Daoy (cell line): ENCODE data around the gene RNF31. TPM values are rescaled to one million over a fixed set of nuclear protein-coding genes. Genes with fewer than 3 reads are reported as not detected.
"Not testable (repeated sequence)": the region's sequence is repeated elsewhere in the genome, so short reads cannot be mapped to it uniquely, and the experiment has no call there.

ENCODE experiments used
- DNase-seq: peaks from one replicate; pipeline ENCODE4 v3.0.0-alpha.2; 2015; ENCODE audit warnings: low read depth
- total RNA-seq: library from RNA; depleted of rRNA; stranded (reverse); fragments of >200 nt; shearing (Covaris generic); gene quantifications from 2 replicates; pipeline ENCODE4 v1.2.3, GENCODE V29; 2014; rRNA removed

The RNF31 gene
- 49.7 and 68.1 TPM in 2 replicates for total RNA-seq

DNA sequence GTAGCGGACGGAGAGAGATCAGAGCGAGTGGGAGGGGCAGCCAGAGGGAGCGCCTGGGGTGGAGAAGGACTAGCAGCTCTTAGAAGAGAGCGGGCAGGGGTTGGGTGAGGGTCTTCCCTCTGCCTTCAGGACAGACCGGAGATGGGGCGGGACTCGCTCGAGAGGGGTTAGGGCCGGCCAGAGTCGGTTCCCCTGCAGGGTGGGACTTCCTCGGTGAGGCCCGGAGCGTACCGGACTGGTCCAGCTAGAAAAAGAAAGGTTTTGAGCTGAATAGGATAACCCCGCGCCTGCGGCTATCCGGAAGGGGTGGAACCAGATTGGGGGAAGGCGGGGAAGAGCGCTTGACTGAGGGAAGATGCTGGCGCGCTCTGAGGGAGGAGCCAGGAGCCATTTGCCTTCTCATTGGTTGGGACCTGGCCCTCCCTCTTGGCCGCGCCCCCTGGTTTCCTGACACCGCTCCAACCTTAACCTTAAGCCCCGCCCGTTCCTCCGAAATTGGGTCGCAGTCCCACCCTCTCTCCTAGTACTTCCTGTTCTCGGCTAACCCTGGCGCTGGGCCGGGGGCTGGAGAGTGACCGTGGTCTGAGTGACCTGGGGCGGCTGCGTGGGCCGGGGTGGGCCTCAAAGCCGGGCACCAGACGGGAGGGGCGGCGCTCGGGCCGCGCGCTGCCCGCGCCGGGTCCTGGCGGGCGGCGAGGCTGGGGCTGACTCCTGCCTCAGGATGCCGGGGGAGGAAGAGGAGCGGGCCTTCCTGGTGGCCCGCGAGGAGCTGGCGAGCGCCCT lies at the start of gene RNF31:
RNF31 (plus strand) TSS at position 521 of the 783 bp plus-strand sequence; CDS start at position 722, 201 bp downstream.
- DNase-seq, result peak; percentile 100

GRCh38 chr14:24098229-24098926 lies 48.9 kb upstream of the RNF31 start:
- DNase-seq, result no peak

- DNase-seq, result no peak
Observed at GRCh38 chr14:24098927-24099813, 48.1 kb upstream of the RNF31 start.

DNA sequence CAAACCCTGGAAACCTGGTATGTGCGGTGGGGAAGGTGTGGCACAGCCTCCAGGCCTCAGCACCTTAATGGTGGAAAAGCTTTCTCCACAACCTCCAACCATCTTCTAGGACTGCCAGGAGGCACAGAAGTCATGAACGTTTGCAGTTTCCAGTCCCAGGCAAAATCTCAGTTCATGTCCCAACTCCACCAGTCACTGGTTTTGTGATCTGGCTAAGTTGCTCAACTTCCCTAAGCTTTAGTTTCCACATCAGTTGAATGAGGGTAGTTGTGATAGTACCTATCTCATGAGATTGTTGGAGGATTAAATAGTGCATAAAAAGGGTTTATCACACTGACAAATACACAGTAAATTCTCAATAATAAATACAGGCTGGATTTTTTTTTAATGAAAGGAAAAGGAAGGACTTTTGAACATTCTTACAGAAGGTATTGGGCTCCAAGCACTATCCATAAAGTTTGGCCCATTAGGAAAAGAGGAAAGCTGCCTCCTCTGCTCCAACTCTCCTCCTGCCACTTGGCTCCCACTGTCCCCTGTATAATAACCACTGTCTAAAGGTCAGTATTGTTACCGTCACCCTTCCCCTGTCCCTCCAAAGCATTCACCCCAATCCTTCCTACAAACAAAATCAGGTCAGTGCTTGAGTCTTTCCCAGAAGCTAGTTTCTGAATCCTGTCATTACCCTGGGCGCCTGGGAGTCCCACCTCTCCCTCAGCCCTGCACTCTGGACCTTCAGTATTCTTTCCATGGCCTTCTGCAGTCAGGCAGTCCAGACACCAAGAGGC lies 46.9 kb upstream of the RNF31 start:
- DNase-seq, result no peak

DNA sequence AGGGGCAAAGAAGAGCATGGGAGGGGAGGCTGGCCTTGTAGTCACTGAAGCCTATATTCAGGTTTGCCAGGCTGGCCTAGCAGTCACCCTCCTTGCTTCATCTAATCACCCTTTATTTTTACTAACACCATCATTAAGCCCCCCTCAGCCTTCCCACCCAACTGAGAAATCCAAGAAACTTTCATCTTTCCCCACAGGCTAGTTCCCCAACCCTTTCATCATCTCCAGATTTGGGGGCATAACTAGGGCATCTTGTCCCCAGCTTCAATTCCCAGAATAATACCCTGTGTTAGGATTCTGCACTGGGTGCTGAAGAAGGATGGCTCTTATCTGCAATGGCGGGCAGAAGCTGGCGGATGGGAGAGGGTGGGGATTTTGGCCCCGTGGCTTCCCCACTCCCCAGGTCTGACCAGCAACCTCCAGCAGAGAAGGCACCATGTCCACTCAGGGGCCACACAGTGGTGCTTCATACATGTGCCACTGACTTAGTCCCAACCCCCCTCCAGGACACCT lies 46.3 kb upstream of the RNF31 start:
- no peak for DNase-seq

GRCh38 chr14:24102357-24103048 lies 44.8 kb upstream of the RNF31 start:
- DNase-seq, result no peak

DNA sequence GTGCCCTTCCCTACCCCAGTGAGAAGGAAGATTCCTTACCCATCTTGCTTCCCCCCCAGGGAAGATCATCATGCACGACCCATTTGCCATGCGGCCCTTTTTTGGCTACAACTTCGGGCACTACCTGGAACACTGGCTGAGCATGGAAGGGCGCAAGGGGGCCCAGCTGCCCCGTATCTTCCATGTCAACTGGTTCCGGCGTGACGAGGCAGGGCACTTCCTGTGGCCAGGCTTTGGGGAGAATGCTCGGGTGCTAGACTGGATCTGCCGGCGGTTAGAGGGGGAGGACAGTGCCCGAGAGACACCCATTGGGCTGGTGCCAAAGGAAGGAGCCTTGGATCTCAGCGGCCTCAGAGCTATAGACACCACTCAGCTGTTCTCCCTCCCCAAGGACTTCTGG lies 43.8 kb upstream of the RNF31 start:
- no peak for DNase-seq

DNA sequence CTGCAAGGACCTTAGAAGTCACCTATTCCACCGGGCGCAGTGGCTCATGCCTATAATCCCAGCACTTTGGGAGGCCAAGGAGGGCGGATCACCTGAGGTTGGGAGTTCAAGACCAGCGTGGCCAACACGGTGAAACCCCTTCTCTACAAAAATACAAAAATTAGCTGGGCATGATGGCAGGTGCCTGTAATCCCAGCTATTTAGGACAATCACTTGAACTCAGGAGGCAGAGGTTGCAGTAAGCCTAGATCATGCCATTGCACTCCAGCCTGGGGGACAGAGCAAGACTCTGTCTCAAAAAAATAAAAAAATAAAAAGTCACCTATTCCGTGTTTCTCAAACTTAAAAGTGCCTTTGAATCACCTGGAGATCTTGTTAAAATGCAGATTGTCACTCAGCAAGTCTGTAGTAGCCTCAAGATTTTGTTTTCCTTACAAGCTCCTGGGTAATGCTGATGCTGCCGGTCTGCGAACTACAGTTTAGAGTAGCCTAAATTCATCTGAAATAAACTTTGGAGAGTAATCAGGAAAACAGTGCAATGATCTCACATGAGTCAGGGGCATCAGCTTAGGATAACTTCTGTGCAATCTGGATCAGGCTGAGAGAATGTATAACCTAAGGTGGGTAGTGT lies 41.6 kb upstream of the RNF31 start:
- DNase-seq, result not testable (repeated sequence)

DNA sequence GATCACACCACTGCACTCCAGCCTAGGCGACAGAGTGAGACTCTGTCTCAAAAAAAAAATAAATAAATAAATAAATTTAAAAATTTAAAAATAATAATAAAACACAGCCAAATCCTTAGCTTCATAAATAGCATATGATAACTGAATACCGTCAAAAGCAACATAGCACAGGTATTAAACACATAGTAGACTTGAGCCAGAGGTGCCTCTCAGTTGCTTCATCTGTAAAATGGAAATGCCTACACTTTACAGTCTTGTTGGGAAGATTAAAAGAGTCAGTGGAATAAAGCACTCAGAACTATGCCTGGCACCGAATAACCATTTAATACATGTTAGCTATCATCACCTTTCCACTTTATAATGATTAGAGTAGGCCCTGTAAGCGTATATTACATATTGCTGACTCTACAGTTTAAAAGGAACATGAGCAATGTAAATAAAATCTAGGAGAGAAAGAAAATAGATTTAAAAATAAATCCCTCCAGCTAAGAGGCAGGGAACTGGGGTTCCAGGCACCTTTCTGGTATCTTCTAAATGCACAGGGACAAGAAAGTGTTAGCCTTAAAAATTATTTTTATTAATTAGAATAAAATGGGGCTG lies 40.5 kb upstream of the RNF31 start:
- no peak for DNase-seq

DNA sequence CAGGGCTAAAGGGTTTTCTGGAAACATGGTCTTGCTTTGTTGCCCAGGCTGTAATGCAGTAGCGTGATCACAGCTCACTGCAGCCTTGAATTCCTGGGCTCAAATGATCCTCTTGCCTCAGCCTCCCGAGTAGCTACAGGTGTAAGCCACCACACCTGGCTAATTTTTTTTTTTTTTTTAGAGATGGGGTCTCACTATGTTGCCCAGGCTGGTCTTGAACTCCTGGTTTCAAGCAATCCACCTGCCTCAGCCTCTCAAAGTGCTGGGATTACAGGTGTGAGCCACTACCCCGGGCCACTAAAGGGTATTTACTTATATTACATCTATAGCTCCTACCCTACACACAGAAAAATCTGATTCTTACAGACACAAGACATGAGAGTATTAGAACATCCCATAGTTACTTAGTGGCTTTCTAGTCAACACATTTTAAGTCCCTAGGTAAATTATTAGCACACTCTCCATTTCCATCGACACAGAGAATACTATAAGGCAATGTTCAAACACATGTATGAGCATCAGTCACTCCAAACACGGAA lies 38.9 kb upstream of the RNF31 start:
- DNase-seq, result no peak

GRCh38 chr14:24110060-24110459 lies 37.2 kb upstream of the RNF31 start:
- DNase-seq, result no peak

DNA sequence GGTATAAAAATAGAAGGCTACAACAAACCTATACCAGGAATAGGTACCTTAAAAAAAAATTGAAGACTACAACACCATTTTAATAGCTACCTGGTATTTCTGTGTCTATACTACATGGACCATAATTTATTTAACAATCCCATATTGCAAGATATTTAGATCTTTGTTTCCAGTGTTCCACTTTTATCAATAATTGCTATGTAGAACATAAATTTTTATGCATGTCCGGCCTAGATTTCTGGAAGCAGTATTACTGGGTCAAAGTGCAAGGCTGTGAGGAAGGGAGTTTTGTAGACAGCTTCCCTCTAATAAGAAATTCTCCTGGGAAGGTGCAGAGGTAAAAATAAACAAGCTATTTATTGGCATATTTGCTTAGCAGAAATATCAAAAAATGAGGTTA lies 36.8 kb upstream of the RNF31 start:
- no peak for DNase-seq

DNA sequence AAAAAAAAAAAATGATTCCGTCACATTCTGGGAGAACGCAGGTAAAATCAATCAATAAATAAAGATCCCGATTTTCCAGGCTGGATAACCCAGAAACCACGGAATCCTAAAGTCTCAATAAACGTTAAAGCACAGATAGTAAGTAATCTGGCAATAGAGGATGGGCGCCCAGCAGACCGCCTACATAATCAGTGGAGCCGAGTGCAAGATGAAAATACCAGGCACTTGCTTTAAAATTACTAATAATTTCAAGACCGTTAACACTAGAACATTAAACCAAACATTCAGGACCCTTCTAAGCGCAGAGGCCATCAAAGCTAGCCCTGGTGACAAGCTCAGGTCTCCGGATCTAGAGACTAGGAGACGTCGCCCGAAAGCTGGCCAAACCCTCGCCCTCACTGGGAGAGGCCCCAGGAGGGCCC lies 33.9 kb upstream of the RNF31 start:
- no peak for DNase-seq

DNA sequence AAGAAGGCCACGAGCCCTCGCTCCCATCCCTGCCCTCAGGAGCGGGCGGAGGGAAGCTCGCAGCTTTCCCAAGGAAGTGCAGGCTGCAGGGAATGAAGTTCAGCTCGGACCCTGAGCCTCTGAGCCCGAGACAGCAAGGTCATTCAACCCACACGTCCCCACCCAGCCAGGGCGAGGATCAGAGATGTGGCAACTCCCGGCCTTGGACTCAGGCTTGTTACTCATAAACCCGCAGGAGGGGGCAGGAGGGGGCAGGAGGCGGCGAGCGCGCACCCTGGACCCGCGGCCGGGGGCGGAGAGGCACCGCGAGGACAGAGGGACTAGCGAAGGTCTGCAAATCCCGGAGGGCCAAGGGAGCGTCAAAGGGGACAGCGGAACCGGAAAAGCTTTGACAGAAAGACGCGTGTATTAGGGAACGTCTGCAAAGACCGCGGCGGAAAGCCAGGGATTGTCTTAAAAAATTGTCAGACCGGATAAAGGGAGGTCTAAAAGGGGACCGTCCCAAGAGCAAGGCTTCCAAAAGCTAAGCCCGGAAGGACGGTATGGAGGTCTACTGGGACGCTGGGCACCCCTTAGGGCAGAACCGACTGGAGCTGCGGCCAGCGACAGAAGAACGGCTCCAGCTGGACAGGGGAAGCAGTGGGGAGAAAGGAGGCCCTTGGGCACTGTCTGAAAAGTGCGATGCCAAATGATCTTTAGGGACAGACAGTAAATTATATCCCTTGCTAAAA lies 33.3 kb upstream of the RNF31 start:
- DNase-seq, result peak; percentile 94

GRCh38 chr14:24114532-24115421 lies 32.5 kb upstream of the RNF31 start, which contains the start of the genes DCAF11 and NRL:
Gene DCAF11 (plus strand): TSS chr14:24114777. CDS start chr14:24115595, 818 bp downstream.
Gene NRL (minus strand): TSS chr14:24114949. CDS start chr14:24082848, 32,101 bp downstream.
- DNase-seq, result peak; percentile 100

DNA sequence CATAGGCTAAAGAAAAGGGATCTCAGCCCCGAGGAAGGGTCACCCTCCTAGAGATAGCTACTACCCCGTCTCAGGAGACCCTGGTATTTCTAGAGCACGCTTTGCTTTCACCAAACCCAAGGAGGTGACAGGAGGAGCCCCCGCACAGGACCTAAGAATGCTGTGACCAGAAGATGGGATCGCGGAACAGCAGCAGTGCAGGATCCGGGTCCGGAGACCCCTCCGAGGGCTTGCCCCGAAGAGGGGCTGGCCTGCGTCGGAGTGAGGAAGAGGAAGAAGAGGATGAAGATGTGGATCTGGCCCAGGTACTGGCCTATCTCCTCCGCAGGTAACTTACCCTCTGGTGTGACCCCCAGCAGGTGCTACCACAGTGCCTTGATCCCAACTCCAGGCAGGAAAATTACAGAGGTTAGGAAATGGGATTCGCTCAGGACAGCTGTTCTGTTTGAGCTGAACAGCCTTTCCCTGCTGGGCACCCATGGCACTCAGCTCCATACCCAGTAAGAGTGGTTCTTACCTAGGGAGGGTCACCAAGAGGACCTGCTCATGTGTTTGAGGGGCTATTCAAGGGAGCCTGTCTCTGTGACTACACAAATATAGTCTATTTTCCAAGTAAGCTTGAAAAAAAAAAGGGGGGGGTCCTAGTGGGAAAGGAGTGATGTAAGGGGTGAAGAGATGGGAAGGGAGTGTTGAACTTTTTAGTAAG lies 31.7 kb upstream of the RNF31 start:
- no peak for DNase-seq
